CD4-positive, alpha-beta T cell treated with Interleukin-4 for 1 hour (primary cell): Measurements from ENCODE around the gene TOMM22.
A peak's percentile ranks its signal among the peaks of the same experiment; 100 is the strongest.

Experiments
- DNase-seq, 2 donors: peaks; one replicate each; pipeline ENCODE4 v3.0.0-alpha.2; 2020 to 2022

Gene TOMM22

DNA sequence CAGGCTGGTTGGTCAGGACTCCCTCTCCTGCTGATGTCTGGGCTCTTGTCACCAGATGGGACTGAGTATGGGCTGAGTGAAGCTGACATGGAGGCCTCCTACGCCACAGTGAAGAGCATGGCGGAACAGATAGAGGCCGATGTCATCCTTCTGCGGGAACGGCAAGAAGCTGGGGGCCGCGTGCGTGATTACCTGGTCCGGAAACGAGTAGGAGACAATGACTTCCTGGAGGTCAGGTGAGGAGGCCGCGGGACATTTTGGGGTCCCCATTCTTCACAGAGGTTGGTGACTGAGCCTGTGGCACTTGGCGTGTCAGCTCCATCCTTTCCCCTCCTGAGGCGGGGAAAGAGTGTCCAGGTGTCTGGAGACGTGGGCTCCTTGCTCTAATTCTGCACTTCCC is 34.1 kb downstream of the TOMM22 start:
- DNase-seq: no peak

DNA sequence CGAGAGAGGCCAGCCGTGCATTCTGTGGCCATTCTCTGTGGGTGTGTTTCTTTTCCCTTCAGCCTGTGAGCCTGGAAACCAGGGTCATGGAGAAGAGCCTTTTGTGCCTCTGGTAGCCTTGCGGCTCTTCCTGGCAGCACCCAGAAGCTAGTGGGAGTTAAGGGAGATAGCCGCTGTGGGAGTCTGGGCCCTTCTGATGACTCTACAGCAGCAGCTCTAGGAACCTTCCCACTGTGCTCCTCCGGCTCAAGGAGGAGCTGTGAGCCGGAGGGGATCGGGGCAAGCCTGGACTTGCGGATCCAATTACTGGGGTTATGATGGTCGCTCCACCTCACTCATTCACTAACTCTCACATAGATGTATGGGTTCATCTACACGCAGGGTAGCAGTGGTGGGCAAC is 34.5 kb downstream of the TOMM22 start:
- no peak for DNase-seq

DNA sequence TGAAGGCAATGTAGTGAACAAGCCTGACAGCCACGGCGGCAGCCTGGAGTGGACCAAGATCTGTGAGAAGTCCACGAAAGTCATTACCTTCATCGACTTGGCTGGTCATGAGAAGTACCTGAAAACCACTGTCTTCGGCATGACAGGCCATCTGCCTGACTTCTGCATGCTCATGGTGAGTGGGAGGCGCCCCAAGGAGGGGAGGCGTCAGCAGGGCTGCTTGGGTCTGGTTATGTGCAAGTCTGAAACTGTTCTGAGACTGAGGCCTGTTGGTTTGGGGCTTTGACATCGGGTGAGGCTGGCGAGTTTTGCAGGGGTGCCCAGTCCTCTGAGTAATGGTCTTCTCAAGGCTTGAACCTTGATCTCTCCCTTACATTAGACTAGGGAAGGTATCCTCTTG is 35.1 kb downstream of the TOMM22 start:
- no peak for DNase-seq

DNA sequence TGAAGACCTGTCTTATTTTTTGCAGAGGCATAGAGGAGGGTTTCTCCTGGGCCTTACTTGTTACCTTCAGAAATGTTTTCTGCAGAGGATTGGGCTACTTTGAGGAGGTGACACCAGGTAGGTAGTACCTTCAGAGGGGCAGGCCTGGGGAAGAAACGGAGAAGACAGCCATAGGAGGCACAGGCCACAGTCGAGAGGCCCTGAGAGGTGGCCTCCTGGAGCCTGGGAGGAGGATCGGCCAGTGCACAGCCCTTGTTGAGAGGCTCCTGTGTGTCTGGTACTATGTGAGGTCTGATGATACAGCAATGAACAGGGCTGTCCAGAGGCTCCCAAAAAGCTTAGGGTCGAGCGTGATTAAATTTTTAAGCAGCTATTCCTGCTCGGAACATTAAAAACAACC is 35.5 kb downstream of the TOMM22 start:
- no peak for DNase-seq

DNA sequence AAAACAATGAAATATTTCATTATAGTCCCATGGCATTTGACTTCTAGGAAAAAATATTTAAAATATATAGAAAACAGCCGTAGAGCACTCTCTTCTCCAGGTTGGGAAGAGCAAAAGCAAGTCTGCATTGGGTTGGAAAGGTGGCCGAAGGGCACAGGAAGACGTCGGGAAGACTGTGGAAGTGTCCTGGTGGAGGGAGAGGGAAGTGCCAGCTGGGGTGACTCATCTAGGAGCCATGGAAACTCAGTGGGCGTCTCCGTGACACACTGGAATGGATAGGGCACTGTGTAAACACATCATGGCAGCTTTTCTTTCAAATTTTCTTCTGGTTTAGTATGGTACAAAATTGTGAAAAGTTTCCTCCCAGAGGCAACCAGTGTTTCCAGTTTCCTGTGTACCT is 36.7 kb downstream of the TOMM22 start:
- DNase-seq: no peak

DNA sequence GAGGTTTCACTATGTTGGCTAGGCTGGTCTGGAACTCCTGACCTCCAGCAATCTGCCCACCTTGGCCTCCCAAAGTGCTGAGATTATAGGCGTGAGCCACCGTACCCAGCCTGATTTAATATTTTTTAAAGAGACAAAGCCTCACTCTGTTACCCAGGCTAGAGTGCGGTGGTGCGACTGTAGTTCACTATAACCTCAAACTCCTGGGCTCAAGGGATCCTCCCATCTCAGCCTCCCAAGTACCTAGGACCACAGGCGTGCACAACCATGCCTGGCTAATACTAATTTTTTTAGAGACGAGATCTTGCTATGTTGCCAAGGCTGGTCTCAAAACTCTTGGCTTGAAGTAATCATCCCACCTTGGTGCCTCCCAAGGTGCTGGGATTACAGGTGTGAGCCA is 37.4 kb downstream of the TOMM22 start:
- DNase-seq: no peak

DNA sequence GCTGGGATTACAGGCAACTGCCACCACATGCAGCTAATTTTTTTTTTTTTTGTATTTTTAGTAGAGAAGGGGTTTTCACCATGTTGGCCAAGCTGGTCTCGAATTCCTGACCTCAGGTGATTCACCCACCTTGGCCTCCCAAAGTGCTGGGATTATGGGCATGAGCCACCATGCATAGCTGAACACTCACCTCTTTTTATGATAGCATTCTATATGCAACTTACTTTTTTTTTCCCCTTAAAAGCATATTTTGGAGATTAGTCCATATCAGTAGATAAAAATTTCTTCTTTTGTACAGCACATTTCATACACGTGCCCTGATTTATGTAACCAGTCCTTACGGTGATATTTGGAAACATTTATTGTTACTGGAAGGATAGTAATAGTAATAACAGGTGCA is 38.6 kb downstream of the TOMM22 start:
- no peak for DNase-seq

DNA sequence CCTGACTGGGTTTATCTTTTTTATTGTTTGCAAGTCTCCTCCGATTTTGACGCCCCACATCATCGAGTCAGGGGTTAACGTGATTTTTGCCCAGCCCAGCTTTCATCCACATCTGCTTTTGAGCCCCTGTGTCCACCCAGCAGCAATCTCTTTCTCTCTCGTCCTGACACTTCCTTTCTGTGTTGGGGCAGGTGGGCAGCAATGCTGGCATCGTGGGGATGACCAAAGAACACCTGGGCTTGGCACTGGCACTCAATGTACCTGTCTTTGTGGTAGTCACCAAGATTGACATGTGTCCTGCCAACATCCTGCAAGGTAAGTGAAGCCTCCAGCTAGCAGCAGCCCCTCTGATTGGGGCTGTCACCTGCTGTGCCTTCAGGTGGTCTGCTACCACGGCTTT is 39.8 kb downstream of the TOMM22 start:
- no peak for DNase-seq

DNA sequence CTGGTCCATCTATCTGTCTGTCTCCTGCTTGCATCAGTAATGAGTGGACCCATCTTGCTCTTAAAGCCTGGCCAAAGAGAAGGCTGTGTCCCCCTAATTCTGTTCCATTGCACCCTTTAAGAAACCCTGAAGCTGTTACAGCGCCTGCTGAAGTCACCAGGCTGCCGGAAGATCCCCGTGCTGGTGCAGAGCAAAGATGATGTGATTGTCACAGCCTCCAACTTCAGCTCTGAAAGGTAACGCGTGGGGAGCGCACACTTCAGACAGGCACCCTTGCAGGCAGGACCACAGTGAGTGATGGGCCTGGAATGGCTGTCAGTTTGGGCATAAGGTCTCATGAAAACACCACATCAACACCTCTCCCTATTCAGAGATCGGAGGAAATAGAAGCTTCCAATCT is 42.4 kb downstream of the TOMM22 start:
- DNase-seq: no peak

DNA sequence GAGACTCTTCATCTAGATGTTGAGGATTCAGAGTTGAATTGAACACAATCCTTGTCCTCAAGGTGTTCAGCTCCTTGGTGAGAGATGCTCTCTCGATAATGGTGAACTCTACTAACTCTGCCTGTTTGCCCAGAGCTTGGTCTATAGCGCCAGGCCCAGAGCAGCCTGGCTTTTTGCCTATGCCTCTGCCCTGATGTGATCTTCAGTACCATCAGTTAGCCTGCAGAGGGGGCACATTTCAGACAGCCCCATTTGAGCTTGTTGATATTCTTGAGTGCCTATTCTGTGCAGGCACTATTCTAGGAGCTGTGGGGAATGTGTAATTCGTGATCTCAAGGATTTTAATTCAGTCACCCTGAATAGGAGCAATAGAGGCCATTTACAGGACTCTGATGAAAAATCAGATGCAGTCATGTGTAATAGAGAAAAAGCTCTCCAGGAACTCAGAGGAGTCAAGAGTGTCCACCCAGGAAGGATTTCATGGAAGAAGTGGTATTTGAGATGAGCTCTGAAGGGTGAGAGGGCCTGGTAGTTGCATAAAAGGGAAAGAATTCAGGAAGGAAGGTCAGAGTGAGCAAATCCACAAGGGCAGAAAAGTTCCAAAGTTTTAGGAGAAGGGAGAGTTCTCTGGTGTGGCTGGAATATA is 43.3 kb downstream of the TOMM22 start:
- DNase-seq: peak; percentile 44 to 62

DNA sequence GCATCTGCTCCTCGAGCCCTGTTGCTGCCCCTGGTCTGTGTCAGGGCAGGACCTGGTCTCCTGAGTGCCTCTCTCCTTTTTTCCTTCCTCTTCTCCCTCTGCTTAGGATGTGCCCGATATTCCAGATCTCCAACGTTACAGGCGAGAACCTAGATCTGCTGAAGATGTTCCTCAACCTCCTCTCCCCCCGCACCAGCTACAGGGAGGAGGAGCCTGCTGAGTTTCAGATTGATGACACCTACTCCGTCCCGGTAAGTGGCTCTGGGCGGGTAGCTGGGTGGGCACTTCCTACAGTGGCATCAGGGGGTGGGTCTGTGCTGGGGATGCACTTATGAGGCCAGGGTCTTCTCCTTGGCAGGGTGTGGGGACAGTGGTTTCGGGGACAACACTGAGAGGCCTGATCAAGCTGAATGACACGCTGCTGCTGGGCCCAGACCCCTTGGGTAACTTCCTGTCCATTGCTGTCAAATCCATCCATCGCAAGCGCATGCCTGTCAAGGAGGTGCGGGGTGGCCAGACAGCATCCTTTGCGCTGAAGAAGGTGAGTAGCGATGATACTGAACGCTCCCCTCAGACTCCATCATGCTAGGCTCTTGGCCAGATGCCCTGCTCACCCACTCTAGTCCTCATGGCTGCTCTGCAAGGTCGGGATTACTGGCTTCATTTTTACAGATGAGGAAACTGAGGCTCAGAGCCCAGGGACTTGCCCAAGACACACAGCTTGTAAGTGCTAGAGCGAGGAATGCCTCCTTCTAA is 44.3 kb downstream of the TOMM22 start:
- DNase-seq: no peak

DNA sequence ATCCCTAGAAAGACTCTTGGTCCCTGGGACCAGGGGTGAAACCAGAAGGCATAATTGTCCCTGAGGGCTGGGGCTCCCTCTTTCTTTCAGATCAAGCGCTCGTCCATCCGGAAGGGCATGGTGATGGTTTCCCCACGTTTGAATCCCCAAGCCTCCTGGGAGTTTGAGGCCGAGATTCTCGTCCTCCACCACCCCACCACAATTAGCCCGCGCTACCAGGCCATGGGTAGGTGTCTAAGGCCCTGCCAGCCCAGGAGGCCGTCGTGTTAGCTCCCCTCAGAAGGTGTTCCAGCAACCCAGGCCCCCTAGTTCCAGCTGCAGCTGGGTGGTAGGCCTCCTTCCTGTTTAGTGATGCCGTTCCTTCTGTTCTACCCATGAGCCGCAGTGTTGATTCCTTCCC is 45.4 kb downstream of the TOMM22 start:
- DNase-seq: no peak

DNA sequence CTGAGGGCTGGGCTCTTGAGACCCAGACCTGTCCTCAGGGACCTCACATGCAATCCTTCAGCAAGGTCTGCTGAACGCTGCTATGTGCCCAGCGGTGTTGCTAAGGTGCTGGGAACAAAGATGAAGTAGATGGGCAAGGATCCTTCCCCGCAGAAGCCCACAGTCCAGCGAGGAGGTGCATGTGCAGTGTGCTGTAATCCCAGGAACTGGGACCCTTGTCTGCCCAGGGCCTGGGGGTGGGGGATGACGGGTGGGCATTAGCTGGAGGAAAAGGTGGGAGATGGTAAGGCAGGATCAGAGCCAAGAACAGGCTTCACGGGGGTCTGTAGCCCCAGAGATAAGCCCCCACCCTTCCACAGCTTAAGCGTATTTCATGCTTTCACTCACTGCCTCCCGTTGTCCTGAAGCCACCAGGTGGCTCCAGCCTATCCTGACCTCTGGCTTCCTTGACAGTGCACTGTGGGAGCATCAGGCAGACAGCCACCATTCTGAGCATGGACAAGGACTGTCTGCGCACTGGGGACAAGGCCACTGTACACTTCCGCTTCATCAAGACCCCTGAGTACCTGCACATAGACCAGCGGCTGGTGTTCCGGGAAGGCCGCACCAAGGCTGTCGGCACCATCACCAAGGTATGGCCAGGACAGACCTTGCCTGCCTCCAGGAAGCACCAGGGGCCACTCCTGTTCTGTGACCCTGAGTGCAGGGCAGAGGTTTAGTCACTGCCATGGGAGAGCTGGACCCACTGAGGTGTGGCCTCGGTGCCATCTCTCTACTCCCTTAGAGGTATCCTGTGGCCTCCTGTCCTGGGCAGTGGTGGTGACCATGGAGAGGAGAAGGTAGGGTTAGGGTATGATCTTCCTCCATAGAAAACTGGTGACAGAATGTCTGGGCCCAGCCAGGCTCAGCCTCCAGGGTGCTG is 46.0 kb downstream of the TOMM22 start:
- DNase-seq: no peak

DNA sequence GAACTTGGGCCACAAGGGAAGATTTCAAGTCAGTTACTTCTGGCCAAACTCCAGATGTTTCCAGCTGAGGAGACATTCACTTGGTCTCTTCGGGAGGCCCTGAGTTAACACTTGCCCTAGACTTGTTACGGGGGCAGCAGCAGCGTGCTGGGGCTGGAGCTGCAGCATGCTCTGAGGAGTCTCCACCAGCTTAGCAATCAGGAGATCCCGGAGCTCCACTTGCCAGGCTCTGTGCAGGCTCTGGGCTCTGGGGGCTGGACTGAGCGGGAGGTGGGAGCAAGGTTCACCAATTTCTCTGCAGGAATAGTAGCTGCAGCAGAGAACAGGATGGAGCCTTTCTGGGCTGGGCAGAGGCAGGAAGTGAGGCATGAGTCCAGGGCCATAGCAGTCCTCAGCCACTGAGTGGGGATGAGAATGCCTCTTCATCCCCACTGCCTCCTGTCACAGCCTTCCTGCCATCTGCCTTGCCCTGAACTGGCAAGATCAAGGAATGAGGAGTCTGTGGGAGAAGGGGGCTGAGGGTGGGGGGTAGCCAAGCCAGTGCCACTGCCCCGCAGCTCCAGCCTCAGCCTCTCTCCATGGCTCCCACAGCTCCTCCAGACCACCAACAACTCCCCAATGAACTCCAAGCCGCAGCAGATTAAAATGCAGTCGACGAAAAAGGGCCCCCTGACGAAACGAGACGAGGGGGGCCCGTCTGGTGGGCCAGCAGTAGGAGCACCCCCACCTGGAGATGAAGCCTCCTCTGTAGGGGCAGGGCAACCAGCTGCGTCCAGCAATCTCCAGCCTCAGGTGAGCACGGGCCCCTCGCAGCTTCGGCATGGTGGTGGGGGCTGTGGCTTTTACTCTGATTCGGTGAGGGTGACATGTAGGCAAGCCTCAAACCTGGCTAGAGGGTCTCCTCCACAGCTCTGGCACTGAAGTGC is 47.4 kb downstream of the TOMM22 start:
- DNase-seq: no peak

DNA sequence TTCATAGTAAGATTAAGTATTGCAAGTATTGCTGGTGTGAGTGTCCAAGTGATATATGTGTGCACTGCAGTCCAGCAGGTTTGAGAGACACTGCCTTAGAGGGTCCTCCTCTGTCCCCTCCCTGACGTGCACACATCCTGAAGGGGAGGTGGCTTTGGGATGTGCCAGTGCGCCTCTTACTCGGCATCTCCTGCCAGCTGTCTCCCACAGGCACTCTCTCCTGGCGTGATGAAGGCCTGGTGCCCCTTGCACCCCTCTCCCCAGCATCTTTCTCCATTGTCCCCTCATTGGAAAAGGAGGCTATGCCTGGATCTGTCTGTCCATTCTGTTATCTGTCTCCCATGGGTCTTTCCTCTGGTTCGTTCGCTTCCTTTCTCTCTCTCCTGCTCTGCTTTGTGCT is 48.2 kb downstream of the TOMM22 start:
- no peak for DNase-seq

DNA sequence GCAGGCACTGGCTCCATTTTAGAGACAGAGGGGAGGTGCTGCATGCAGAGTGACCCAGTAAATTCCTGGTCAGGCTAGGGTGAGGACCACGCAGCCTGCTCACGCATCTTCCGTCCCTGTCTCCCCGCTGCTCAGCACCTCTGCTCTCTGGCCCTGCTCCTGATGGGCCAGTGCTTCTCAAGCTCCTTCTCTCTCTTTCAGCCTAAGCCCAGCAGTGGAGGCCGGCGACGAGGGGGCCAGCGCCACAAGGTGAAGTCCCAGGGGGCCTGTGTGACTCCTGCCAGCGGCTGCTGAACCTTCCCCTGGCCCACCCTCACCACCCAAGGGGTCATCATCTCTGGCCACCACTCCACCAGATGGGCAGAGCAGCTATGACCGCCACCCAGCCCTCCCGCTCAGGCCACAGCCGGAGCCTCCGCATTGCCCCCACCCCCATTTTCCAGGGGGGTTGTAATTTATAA is 48.7 kb downstream of the TOMM22 start:
- no peak for DNase-seq

DNA sequence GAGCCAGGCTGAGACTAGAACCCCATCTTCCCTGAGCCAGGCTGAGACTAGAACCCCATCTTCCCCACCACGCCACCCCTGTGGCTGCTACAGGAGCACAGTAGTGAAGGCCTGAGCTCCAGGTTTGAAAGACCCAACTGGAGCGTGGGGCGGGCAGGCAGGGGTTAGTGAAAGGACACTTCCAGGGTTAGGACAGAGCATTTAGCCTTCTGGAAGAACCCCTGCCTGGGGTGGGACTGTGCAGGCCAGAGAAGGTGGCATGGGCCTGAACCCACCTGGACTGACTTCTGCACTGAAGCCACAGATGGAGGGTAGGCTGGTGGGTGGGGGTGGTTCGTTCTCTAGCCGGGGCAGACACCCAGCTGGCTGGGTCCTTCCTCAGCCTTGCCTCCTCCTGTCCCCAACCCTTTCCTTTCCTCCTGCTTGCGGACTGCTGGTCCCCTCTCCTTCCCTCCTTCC is 50.0 kb downstream of the TOMM22 start:
- DNase-seq: no peak

DNA sequence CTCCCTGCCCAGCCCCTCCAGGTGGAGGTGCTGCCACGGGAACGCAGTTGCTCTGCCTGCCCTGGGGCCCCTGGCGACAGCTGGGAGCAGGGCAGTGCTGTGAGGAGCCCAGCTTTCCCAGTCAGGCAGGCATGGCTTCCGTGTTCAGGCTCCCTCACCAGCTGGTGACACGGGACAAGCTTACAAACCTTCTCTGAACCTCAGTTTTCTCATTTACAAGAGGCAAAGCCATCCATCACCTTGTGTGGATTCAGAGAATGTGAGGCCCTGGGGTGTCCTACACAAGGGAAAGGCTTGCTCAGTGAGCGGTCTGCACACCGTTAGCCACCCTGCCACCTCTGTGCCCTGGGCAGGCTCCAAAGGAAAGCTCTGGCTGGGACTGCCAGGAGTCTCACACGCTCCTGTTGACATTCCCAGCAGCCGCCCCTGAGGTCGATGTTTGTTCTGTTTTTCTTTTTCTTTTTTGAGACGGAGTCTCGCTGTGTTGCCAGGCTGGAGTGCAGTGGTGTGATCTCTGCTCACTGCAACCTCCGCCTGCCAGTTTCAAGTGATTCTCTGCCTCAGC is 50.6 kb downstream of the TOMM22 start:
- DNase-seq: no peak

DNA sequence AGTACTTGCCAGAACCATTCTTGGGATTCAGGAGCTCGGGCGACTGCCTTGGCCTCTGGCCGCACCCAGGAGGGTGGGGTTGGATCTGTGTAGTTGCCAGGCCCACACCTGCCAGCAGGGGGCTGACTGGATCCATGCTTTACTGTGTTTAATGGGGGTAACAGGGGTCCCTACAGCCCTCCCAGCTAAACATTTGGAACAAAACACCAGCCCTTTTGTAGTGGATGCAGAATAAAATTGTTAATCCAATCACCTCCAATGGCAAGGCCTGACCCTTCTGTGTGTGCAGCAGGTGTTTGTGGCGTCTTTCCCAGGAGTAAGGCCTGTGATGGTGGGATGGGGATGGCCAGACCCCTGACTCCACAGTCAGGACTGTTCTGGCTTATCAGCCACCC is 51.6 kb downstream of the TOMM22 start:
- DNase-seq: peak; percentile 52 to 63

DNA sequence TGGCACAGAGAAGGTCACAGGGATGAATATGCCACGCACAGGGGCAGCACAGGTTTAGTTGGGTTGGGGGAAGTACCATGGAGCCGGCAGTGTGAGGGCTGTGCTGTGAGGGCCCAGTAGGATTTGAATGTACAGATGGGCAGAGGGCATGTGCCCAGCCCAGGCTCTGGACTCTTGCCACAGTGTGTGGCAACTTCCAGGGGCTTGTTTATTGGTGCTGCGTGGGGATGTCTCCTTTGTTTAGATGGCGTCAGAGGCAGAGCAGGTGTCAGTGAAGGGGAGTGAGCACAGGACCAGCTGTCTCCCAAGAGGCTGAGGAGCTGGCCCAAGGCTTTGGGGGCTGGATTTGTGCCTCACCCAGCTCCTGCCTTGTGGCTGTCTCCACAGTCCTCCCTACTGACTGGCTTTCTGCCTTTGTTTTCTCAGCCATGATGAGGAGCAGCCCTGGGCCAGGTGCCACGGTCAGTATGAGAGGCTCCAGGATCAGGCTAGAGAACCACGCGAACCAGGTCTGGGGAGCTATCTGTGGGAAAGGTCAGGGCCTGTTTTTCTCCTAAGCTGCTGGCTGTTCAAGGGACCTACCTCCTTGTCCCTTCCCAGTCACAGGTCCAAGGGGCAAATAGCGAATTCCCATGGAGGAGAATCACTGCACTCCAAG is 52.1 kb downstream of the TOMM22 start:
- no peak for DNase-seq

DNA sequence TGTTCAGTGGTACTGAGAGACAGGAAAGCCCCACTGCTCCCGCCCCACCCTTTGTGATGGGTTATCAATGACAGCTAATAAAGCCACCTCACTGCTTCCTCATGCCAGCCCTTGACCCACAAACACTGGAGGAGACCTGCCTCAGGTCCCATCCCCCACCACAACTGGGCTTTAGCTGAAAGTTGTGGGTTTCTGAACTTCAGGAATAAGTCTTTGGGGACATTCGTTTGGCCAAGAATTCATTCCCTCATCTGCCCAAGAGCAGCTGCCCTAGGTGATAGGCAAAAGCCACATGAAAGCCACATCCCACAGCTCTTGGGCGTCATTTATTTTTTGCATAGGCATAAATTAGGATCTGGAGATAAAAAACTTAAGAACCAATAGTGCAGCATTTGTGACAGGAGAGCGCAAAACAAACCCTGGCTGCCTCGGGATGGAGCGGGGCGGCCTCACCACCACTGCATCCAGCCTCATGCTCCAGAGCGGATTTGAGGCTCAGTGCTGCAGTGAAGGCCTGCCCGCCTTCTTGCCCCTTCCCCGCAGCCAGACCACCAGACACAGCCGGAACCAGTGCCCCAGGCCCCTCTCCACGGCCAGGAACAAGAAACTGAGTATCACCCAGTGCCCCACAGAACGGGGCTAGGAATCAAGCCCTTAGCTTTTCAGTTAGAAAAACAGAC is 52.8 kb downstream of the TOMM22 start:
- no peak for DNase-seq
